SHP77 (cell line): Measurements from ENCODE around the gene STAT5A.

Experiments used
- DNase-seq, 2 experiments: peaks; one replicate each; lab custom pipeline; 2025; lab: John Stamatoyannopoulos, UW

Gene STAT5A

GRCh38 chr17:42268236-42268635 is 20.1 kb upstream of the STAT5A start:
- no peak for DNase-seq

- no peak for DNase-seq
These were observed 18.1 kb upstream of the STAT5A start for GRCh38 chr17:42270170-42270535.

GRCh38 chr17:42270596-42270995 is 17.7 kb upstream of the STAT5A start:
- no peak for DNase-seq

- no peak for DNase-seq
These were observed 17.1 kb upstream of the STAT5A start for GRCh38 chr17:42271006-42271778.

- no peak for DNase-seq
These were observed 16.6 kb upstream of the STAT5A start for GRCh38 chr17:42271779-42272035.

- no peak for DNase-seq
These were observed 16.0 kb upstream of the STAT5A start for GRCh38 chr17:42272162-42272907.

GRCh38 chr17:42273474-42274252 is 14.6 kb upstream of the STAT5A start:
- DNase-seq, result no peak

- DNase-seq, result no peak
These were observed 14.1 kb upstream of the STAT5A start for GRCh38 chr17:42274253-42274542.

GRCh38 chr17:42274812-42275526 is 13.3 kb upstream of the STAT5A start:
- no peak for DNase-seq

- no peak for DNase-seq
These were observed 12.6 kb upstream of the STAT5A start for GRCh38 chr17:42275527-42276358.

GRCh38 chr17:42276359-42276608 is 12.0 kb upstream of the STAT5A start, which contains the start of gene STAT5B:
Gene STAT5B, minus strand, starts transcription at chr17:42276391. Its CDS starts 44,264 bp downstream, at chr17:42232127.
- DNase-seq, result peak in 1 of 2 experiments; percentile 68

- peak; percentile 30 to 46 for DNase-seq
These were observed 11.5 kb upstream of the STAT5A start for GRCh38 chr17:42276609-42277341.

- no peak for DNase-seq
These were observed 11.0 kb upstream of the STAT5A start for GRCh38 chr17:42277342-42277712.

- no peak for DNase-seq
These were observed 8.3 kb upstream of the STAT5A start for GRCh38 chr17:42279776-42280630.

- DNase-seq, result peak; percentile 33 to 44
These were observed 6.7 kb upstream of the STAT5A start for GRCh38 chr17:42281571-42282096.

GRCh38 chr17:42282478-42283080 is 5.7 kb upstream of the STAT5A start:
- no peak for DNase-seq

- DNase-seq, result no peak
These were observed 4.9 kb upstream of the STAT5A start for GRCh38 chr17:42283241-42284023.

- no peak for DNase-seq
These were observed 4.3 kb upstream of the STAT5A start for GRCh38 chr17:42284024-42284369.

GRCh38 chr17:42284566-42284965 is 3.7 kb upstream of the STAT5A start:
- no peak for DNase-seq
